HG02610 (cell line): ENCODE results near the gene ASIC1.
A peak's percentile ranks its signal among the peaks of the same experiment; 100 is the strongest.
"Not testable (repeated sequence)": the region's sequence is repeated elsewhere in the genome, so short reads cannot be mapped to it uniquely, and the experiment has no call there.

Source experiments
- ATAC-seq: cut with Tn5 transposase; IDR thresholded peaks from one replicate; pipeline ENCODE4 v1.9.1; 2021; ENCODE audit warnings: mild to moderate bottlenecking, moderate library complexity; ENCODE audit not compliant: unreplicated experiment

Gene ASIC1

DNA sequence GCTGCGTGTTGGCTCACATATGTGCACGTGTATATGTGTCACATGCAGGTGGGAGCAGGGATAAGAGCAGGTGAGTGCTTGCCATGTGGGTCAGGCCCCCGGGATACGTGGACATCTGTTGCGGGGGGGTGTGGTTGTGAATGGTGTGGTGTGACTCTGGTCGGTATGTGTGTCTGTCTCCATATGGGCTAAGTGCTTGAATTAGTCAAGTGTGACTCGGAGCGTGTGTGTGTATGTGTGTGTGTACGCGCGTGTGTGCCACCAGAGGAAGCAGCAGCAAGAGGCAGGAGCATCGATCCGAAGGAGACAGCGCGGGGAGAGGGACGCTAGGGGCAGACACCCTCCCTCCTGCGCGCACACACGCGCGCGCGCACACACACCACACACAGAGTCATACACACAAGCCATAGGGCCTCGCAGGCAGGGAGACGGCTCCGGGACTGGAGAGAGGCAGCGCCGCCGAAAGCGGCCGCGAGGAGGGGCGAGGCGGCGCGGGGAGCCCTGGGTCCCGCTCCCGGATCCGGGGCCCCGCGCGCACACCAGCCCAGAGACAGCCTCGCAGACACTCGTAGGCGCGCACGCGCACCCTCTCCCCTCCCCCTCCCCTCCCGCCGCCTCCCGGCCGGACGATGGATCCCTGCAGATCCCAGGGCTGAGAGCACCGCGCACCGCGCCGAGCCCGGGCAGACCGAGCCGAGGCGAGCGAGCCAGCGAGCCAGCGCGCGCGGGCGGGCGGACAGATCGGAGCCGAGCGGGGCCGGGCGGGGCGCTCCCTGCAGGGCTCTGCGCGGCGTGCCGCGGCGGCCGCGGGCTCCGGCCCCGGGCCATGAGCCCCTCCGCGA is at the start of gene ASIC1:
ASIC1 (plus strand) TSS at position 597 of the 842 bp plus-strand sequence. CDS start 1,171 bp downstream, outside the sequence.
- ATAC-seq = no peak

DNA sequence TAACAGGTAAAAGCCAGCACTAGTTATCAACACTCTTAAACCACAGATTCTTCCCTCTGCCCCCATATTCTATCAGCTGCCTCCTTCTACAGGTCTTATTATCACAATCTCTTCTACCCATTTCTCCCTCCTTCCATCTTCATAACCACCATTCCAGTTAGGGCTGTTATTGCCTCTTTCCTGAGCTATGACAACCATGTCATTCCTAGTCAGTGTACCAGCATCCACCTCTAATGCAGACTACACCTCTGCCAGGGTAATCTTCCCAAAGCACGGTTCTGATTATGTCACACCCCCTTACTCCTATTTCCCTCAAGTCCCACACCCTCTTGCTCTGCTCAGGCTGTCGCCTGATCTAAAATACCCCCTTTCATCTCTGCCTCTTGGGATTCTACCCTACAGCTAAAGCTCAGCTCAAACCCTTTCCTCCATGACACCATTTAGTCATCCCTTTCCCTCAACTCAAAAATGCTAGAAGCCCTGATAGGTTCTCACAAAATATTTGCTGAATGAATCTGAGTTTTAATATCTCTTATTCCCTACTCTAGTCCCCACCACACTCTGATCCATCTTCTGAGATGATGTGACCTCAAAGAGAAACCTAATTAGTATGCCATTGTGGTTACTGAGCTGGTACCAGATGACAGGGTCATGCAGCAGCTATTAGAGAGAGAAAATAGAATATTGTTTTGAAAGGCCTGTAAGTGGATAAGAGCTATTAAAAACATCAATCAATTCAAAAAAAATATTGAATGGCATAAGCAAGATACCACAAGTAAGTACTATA is 43.8 kb upstream of the ASIC1 start:
- peak; percentile 49 for ATAC-seq

DNA sequence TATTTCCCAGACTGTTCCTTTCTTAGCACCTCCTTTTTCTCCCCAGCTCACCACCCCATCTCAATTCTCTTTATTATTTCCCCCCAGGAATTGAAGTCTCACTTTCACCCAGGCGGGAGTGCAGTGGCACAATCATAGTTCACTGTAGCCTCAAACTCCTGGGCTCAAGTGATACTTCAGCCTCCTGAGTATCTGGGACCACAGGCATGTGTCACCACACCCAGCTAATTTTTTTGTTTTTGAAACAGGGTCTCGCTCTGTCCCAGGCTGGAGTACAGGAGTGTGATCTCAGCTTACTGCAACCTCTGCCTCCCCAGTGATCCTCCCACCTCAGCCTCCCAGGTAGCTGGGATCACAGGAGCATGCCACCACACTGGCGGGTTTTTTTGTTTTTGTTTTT is 43.1 kb upstream of the ASIC1 start:
- ATAC-seq = no peak

DNA sequence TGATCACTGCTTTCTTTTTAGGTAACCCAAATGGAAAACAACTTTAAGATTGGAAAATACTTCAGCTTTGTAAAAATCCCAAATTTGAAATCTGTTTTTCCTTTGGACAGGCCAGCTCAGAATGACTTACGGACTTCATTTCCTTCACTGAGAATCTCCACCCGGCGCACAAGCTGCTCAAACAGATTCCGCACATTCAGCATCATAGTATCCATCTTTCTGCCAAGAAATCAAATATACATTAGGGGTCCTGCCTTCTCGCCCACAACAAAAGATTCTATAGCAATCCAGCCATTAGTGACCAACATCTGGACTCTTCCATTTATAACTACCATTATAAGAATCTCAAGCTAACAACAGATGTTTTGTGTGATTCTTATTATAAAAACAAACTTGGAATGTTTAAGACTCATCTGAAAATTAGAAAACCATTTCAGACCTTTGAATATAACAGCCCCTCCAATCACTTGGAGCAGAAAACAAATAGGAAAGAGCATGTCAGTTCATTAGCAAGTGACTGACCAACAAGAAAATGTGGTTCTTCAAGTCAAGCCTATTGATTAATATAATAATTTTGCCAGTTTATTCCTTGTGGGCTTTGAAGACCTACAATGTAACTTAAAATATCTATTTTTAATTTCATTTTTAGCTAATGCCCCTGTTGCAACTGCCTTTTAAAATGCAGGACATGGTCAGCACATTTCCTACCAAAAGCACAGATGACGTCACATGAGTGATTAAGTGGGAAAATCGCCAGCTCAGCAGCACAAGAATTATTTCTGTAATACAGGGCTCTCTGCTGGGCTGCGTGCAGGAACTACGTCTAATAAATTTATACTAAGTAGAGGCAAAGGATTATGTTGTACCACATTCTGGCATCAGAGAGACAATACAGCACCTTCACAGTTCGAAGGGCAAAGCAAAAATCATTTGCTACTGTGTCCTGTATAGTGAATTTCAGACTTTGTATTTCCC is 40.6 kb upstream of the ASIC1 start:
- no peak for ATAC-seq

DNA sequence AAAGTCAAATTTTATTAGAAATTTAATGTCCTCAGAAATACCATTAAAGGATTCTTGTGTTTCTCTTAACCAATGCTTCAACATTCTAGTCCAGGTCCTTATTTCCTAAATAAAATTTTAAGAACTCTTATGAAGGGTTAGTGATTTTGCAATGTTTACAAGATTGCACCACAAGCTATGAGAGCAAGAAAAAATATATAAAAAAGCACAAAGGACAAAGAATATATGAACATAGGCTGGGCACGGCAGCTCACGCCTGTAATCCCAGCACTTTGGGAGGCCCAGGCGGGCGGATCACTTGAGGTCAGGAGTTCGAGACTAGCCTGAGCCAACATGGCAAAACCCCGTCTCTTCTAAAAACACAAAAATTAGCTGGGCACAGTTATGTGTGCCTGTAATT is 39.8 kb upstream of the ASIC1 start:
- ATAC-seq = no peak

DNA sequence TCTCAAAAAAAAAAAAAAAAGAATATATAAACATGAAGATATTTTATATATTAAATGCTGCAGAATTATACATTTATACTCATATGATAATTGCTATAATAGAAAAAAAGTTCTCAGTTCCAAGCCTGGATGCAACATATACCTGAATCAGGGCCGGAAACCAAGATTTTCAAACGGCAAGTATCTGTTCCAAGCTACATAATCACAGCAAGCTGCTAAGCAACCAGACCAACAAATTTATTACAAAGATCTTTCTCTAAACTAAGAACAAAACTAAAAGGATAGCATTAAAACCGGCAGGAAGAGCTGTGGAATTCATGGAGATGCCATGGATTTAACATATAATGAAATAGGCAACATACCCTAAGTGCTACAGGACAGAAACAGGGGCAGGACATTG is 39.2 kb upstream of the ASIC1 start:
- ATAC-seq = no peak

DNA sequence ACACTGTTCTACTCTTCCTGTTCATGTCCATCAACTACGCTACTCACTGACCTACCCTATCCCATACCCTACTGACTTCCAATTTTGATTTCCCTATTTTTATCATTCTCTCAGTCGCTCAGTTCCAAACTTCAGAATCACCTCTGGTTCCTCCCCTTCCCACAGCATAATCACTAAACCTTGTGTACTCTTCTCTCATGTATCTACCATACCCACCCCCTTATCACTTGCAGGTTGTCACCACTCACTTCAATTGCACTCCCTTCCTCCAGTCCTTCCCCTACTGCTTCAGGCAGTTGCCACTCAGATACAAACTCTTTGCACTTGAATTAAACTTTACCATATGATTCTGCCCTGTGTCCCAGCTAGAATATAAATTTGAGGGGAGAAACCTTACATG is 38.4 kb upstream of the ASIC1 start:
- ATAC-seq = no peak

DNA sequence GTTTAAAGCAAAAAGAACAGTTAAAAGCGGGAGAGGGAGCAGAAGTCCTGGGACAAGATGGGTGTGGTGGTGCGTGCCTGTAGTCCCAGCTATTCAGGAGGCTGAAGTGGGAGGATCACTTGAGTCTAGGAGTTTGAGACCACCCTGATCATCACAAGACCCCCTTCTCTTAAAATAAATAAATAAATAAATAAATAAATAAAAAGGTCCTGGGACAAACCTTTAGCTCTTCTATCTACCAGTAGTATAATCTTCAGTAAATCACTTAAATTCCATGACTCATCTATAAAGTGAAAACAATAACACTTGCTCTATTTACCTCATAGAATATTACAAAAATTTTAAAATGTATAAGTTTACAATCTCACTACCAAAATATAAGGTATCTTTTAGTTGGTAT is 37.9 kb upstream of the ASIC1 start:
- ATAC-seq = no peak

DNA sequence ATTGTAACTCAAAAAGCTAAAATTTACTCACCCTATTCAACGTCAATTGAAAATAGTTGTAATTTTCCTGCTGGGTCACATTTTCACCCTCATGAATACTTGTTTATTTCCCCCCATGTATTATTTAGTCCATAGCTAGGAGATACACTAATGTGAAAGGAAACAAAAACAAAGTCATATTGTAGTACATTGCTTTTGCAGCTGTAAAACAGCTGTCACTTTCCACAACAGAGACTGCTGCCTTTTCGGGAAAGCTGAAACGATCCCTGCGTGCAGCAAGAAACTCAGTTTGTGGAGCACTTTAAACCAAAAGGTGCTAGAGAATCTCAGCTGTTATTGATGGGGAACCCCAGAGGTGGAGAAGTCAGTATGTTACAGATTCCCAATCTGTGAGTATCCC is 36.4 kb upstream of the ASIC1 start:
- no peak for ATAC-seq

DNA sequence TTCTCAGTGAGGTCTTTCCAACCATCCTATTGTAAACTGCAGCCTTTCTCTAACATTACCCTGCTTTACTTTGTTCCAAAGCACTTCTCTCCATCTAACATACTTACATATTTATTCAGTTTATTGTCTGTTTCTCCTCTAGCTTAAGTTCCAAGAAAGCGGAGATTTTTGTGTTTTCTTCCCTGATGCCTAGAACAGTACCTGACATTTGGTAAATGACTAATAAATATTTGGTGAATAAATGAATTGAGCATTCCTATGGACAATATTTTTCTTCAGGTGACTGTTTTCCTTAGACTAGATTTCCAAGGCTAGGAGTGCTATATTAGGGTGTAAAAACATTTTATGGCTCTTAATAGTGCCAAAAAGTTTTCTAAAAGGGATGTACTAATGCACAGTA is 34.5 kb upstream of the ASIC1 start:
- no peak for ATAC-seq

DNA sequence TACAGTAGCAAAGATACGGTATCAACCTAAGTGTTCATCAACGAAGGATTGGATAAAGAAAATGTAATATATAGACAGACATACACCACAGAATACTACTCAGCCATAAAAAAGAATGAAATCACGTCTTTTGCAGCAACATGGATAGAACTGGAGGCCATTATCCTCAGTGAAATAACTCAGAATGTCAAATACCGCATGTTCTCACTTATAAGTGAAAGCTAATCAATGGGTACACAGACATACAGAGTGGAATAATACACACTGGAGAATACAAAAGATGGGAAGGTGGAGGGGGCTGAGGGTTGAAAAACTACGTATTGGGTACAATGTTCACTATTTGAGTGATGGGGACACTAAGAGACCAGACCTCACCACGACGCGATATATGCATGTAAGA is 33.2 kb upstream of the ASIC1 start:
- no peak for ATAC-seq

DNA sequence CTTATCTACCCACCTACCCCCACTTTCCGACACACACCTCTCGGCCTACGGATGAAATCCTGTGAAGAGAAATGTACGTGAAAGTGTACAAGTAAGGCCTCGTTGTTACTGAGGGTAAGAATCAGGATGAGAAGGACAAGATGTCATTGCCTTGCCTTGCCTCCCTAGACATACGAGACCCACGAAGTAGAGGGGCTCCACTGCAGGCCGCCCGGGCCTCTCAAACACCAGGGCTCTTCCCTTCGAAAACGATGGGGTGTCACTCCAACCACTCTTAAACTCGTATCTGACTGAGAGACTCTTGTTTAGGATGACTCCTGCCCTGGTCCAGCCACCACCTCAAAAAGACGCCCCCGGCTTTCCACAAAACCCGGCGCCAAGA is 32.6 kb upstream of the ASIC1 start:
- peak; percentile 4 for ATAC-seq

DNA sequence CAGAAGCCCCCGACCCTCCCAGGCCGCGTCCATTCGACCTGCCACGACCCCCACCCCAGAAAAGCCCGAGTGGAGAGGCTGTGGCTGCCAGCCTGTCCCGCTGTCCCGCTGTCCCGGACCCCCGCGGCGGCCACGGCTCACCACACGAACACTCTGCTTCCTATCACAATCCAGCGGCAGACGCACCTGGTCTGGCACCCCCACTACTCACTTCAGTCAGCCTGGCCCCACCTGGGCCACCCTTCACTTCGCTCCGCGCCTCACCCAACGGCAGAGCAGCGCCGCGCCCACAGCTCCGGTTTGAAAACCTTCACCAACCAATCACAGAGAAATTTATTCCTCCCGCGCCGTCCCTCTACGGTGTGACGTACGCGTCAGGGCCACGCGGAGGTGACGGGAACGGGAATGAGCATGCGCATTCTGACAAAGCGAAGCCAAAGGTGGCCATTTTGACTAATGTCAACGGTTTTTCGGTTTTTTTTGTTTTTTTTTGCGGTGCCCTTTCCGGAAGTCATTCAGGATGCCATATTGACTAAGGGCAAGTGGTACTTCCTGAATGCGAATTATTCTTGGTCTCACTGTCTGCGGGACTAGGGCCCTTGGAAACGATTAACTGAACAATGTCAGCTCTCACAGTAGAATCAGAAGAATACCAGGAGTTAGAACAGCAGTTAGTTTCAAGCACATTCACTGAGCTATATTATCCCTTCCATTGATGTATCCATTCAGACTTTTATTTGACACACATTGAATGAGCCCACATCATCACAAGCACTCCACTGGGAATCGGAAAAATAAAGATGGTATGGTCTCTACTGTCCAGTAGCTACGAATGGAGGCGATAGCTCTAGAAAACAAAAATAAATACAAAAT is 32.0 kb upstream of the ASIC1 start, which contains the start of gene RACGAP1:
RACGAP1 (minus strand) TSS at position 308 of the 873 bp plus-strand sequence. CDS start 8,779 bp downstream, outside the sequence.
- ATAC-seq = peak; percentile 97

DNA sequence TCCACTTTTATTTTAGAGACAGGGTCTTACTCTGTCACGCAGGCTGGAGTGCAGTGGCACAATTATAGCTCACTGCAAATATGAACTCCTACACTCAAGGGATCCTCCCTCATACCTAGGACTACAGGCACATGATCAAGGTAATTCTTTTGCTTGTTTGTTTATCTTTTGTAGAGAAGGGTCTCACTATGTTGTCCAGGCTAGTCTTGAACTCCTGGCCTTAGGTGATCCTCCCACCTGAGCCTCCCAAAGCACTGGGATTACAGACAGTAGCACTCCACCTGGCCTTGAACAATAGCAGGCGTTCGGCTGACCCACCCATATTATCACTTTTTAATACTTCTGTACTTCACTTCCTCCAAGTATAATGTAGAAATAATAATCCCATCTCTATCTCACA is 30.7 kb upstream of the ASIC1 start:
- ATAC-seq = no peak

DNA sequence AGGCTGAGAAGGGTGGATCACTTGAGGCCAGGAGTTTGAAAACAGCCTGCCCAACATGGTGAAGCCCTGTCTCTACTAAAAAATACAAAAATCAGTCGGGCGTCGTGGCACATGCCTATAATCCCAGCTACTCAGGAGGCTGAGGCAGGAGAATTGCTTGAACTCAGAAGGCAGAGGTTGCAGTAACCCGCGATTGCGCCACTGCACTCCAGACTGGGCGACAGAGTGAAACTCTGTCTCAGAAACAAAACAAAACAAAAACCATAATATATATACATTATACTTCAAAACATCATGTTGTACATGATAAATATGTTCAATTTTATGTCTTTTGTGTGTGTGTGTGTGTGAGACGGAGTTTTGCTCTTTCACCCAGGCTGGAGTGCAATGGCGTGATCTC is 26.9 kb upstream of the ASIC1 start:
- not testable (repeated sequence) for ATAC-seq

DNA sequence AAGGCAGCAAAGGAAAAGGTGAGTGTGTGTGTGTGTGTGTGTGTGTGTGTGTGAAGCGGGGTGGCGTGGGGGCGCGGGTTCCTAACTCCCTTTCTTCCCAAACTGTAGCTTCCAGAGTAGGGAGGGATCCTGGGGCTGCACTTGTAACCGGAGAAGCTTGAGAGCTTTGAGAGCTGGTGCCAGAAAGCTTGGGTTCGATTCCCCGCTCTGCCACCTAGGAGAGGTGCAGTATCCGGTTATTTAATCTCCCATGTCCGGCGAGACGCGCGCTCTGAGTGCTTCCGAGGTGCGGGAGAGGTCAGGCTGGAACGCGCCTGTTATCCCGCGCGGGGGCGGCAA is 24.9 kb upstream of the ASIC1 start:
- no peak for ATAC-seq

DNA sequence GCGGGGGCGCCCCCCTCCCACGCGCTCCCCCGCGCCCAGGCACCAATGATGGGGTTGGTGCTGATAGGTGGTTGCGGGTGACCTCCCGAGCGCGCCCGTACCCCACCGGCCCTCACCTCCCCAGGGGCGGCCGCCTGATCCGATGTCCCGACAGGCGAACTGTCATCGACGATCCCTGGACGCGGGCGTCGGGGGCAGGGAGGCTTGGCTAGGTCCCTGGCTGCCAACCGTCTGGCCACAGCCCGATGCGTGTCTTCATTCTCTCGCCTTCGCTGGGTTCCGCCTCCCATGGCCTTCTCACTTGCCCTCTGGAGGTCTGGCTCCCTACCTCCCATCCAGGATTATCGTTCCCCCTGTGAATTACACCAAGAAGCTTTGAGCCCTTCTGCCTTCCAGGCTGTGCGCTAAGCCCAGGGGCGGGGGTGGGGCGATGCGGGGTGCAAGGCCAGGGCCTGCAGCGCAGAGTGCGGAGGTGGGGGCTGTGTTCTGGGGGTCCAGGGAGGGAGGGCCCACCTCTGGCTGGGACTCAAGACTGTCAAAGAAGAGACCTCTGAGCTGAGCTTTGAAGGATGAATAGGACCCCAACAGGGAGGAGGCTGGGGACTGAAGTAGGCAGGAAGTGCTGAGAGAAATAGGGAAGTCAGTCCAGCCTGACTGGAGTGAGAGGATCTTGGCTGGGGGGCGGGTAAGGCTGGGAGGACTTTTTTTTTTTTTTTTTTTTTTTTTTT is 24.4 kb upstream of the ASIC1 start:
- no peak for ATAC-seq

DNA sequence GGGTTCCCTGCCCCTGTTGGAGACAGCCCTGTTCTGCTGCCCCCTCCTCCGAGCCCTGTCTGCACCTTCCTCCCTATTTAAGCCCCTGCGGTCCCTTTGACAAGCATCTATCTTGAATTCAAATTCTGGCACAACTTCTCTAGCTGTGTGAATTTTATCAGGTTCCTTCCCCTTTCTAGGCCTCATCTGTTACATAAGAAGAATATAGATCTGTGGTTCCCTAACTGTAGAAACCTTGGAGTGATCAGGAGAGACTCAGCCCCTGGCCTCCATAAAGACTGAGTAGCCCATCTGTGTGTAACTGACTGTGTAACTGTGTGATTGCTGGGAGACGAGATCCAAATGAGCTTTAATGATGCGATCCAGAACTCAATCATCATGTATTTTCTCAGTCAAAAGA is 19.1 kb upstream of the ASIC1 start:
- no peak for ATAC-seq

DNA sequence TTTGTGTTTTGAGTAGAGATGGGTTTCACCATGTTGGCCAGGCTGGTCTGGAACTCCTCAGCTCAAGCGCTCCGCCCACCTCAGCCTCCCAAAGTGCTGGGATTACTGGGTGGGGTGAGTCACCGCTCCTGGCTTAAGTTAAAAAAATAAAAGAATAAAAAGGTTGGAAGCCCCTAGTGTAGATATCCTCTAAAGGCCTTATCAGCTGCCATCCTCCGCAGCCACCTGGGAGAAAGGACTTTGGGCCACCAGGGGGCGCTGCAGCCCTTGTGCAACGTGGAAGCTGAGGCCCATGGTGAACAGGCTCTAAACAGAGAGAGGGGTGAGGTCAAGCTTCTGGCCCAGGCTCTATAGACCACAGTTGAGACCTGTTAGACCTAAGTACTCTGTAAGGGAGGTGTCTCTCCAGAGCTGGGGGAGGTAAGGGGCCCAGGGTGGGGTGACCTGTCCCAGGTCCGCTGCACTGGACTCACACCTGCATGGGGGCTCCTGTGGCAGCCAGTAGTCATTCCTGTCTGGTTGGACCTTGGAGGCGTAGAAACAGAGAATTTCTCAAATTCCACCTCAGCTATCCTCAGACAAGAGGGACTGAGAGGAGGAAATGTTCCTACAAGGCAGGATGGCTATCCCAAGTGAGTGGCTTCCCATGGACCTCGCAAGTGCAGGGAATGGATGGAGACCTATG is 18.1 kb upstream of the ASIC1 start:
- ATAC-seq = peak; percentile 45
